ENCODE results near the gene WWOX.

Gene WWOX

DNA sequence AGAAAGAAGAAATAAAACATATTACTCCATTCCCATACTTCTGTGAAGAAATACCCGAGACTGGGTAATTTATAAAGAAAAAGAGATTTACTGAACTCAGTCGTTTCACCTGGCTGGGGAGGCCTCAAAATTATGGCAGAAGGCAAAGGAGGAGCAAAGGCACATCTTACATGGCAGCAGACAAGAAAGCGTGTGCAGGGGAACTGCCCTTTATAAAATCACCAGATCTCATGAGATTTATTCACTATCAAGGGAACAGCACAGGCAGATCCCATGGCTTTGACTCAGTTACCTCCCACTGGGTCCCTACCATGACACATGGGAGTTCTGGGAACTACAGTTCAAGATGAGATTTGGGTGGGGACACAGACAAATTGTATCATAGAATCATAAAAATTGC lies 365.4 kb downstream of the WWOX start:
- no peak for DNase-seq (ENCODE audit: low read depth, low spot score)

DNA sequence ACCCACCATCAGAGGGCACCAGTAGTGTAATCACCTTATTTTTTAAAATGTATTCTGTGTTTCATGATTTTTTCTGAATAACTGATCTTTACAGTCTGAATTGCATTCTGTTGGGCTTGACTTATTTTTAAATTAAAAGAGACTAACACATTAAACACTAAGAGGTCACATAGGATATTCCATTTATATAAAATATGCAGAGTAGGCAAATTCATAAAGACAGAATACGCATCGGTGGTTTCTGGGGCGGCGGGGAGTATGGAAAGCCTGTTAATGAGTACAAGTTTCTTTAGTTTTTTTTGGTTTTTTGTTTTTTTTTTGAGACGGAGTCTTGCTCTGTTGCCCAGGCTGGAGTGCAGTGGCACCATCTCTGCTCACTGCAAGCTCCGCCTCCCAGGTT lies 366.3 kb downstream of the WWOX start:
- DNase-seq (ENCODE audit: low read depth, low spot score), result no peak

DNA sequence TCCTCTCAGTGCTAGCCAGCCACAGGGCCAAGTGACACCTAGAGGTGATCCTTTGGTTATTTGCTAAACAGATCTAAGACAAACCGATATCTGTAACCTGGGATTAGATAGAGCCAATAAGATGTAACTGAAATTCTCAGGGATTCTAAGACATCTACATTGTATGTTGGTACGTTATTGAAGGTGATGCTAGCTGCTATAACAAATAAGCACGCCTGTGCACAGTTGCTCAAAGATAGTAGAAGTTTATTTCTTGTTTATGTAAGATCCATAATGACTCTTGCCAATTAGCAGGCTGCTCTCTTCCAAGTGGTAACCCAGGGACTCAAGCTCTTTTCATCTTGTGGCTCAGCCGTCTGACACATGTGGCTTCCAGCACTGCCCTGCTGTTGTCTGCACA lies 370.3 kb downstream of the WWOX start:
- no peak for DNase-seq (ENCODE audit: low read depth, low spot score)

DNA sequence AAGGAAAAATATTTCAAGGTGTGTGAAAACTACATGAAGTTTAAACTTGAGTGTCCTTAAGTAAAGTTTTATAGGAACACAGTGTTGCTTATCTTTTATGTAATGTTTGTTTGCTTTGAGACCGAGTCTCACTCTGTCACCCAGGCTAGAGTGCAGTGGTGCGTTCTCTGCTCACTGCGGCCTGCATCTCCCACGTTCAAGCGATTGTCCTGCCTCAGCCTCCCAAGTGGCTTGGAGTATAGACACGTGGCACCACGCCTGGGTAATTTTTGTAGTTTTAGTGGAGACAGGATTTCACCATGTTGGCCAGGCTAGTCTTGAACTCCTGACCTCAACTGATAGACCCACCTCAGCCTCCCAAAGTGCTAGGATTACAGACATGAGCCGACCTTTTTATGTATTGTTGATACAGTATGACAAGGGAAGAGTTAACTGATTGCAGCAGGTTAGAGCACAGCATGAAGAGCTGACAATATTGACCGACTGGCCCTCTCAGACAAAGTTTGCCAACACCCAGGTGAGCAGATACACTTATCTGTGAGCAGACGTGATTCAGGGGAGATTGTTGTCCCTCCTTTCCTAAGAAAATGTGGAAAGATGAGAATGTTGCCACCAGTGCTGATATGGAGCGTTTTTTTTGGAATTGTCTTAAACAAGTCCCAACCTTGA lies 373.7 kb downstream of the WWOX start:
- no peak for DNase-seq (ENCODE audit: low read depth, low spot score)

DNA sequence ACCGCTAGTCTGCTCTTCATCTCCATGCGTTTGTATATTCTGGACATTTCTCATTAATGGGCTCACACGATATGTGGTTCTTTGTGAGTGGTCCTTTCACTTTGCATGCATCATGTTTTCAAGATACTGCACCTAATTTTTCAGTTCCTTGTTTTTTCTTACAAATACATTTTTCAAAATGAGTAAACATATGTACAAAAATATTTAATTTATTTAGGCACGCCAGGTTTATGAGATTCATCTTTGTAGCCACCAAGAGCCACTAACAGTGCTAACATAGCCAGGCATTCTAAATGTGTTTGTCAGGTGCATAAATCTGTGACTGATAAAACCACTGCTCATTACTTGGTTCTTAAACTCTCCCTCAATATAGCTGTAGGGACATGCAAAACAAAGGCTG lies 375.3 kb downstream of the WWOX start:
- no peak for DNase-seq (ENCODE audit: low read depth, low spot score)

DNA sequence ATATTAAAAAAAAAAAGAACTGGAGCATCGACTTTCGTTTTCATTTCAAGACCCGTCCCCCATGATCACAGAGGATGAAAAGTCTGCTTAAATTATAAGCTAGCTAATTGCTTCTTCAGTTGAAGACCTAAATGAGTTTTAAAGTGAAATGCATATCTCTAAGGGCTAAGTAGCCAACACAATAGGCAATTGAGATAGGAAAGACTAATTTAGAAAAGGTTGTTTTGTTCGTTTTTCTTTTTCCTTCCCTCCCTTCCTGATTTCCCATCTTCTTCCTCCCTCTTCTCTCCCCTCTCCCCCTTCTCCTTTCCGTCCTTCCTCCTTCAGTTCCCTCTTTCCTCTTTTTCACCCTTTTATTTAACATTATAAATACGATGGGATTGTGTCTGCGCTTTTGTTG lies 377.2 kb downstream of the WWOX start:
- no peak for DNase-seq (ENCODE audit: low read depth, low spot score)

DNA sequence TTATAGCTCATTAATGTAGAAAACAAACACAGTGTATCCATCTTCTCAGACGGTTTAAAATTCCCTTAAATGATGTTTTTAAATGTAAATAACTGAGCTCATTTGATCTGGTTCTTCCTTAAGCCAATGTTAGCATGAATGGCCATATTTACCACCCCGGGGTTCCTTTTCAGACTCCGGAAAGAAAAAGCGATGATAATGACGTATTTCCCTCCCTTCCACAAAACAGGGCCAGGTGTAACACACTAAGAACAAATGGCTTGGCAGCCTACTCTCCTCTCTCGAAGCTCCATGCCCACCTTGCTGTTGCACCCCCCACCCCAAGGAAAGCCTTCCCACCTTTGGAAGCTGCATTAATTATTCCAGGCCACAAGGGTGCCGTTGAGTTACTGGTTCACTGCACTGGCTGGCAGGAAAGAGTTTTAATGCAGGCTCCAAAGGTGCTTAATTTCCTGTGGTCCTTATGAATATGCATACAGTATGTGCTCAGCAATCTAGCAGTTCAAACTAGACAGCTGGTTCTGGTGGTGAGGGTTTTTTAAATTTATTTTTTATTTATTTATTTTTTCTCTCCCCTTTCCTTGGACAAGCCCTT lies 378.9 kb downstream of the WWOX start:
- no peak for DNase-seq (ENCODE audit: low read depth, low spot score)

DNA sequence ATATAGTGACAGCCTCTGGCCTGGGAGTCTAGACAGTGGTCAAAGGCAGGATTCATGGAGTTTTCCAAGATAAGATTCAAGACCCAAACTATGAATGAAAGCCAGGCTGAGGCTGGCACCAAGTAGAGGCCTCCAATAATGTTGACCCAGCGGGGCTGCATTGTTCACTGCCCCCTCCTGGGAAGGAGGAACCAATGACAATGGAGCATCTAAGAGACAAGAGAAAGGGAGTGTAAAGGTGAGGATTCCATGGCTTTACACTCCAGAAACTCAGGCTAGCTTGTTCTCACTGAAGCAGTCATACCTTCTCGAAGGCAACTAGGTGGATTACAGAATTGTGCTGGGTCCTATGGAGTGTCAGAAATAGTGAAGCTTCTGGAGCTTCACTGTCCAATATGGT lies 380.3 kb downstream of the WWOX start:
- no peak for DNase-seq (ENCODE audit: low read depth, low spot score)

DNA sequence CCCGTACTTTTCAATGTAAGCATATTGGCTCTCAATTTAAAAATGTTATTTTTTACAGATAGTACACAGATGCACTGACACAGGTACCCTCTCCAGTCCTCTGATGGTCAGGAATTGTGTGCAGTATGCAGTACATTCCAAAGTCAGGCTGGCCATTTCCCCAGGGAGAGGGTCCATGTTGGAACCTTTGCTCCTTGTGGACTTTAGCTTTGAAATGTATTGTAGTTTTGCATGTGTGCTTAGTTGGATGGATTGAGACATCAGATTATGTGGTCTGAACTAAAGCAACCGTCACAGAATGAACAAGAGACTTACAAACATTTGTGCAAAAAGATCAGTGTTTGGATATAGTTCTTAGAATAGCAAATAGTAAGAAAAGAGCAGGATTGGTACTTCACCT lies 381.1 kb downstream of the WWOX start:
- DNase-seq (ENCODE audit: low read depth, low spot score), result no peak

DNA sequence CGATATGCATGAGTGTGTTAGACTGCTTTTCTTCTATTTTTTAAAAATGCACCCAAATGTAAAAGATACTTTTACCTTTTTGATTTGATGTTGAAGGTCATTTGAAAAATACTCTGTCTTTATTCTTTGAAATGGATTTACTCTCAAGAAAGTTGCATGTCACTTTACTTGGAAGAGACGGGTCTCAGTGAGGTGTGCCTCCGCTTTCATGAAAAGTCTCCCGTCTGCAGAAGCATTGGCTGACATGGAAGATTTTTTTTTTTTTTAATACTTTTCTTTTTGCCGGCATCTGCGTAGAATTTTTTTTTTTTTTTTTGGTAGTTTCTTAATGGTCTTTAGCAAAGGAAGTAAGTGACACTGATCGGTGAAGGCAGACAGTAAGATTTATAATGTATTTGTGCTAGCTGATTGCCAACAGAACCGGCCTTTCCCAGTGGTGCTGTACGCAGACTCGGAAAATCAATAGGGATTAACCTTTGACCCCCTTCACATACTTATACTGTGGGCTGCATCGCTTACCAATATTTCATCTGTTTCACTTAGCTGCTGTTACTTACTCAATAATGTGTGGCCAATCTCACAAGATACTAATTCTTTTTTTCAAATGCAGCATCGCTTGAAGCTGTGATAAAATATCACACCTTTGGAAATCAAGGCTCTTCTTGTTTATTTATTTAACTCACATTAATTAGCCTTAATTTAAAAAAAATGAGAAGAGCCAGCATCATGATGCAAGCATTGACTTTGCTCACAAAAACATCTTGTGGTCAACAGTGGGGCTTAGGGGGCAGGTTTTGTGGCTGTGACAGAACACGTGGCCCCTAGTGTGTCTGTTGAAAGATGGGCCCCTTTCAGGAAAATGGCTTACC lies 383.9 kb downstream of the WWOX start:
- DNase-seq (ENCODE audit: low read depth, low spot score), result no peak

DNA sequence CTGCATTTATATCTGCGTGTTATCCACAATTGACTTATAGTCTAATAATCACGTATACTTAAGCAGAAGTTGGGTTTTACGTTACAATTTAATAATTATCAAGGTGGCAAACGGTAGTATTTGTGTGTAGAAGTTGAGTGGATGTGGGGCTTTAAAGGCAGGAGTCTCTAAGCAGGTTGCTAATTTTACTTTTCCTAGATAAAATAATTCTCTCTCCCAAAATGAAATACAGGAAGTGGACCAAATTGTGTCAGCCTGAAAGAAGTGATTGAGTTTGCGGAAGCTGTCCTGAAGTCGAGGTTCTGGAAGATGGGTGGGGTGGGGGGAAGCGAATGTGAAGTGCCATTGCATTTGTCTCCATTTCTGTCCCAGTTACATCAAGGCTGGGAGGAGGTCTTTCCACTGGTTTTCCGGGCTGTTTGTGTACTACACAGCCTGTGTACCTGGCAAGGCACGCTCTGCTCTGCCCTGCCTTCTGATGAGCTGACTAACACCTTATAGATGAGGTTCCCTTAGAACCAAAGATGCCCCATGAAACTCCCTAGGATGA lies 385.1 kb downstream of the WWOX start:
- DNase-seq (ENCODE audit: low read depth, low spot score), result no peak

DNA sequence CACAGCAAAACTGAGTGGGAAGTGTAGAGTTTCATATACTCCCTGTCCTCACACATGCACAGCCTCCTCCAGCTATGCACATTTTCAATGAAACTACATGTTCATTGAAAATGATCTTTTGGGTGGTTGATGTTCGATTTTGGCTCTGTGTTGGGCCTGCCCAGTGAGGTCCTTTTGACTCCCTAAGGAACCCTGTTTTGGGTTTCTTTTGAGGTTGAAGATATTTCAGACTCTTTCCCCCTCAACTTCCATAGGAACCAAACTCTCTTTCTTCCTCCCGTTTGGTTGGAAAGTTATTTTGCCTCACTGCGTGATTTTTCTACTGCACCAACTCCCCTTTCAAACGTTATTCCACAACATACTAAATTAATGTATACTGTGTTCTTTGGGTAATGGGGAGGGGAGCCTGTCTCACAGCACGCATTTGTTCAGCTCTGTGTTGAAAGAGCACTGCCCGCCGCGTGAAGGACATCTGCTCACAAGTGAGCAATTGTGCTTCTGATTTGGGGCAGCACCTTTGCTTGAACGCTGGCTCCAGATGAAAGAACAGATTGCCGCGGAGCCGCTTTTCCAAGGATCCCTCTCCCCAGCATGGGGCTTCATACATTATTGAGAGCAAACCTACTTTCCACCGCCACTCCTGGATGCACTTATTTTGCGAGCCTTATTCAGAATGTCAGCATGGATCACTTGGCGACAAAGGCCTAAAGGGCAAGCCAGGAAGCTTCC lies 385.9 kb downstream of the WWOX start:
- no peak for DNase-seq (ENCODE audit: low read depth, low spot score)

DNA sequence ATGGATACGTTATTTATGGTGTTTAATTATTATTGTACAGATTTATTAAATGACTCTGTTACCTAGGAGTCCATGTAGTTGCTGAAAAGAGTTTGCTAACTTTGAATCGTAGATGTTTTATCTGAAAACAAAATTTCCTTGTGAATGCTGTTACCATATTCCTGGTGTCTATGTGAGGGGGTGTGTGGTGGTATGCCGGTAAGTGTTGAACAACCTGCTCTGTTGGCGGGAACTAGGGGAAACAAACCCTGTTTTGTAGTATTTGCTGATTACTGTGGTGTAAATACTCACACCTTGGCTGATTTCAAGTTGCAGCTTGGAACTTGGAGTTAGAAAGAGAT lies 386.4 kb downstream of the WWOX start:
- DNase-seq (ENCODE audit: low read depth, low spot score), result no peak

DNA sequence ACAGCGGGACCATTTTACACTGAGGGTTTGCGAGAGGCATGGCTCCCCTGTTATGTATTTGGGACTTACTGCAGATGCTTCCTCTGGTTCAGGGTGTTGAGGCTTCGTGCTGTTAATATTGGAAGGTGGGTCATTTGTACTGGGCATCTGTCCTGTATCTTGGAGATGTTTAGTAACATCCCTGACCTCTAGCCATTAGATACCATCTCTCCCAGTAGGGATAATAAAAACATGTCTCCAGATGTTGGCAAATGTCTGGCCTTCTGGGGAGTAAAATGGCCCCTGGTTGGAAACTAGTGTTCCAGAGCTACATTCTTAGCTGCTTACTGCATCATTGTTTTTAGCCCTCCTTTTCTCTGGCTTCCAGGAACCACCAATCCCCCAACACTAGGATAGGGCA lies 388.0 kb downstream of the WWOX start:
- no peak for DNase-seq (ENCODE audit: low read depth, low spot score)

DNA sequence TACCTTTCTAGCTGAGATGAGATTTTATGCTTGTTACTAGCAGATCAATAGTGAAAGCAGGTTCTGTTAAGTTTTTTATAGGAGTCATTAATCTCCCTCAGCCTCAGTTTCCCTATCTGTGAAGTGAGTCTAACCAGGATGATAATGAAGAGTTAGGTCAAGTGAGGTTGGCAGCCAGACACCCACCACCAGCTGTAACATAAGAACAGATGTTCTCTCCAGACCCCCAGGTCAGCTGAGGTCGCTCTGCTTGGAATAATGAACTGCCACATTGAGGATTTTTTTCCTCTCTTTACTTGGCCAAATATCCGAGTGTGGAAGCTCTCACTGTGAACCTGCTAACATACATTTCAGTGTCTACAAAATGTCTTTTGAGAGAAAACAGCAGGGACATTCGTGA lies 389.6 kb downstream of the WWOX start:
- DNase-seq (ENCODE audit: low read depth, low spot score), result no peak

DNA sequence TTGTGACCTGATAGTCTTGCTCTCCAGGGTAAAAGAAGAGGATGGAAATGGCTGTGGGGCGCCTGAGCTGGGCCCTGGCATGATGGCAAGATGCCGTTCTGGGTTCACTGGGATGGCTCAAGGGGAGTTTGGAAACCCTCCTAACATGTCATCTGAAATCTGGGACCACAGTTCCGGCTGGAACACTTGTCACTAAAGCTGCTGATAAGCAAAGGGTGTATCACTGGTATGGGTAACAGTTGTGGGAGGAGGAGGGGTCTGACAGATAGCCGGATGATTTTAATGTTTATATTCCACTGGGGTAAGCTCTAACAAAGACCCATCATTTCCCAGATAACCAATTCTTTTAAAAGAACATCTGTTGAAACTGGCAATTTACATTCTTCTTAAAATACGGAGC lies 390.2 kb downstream of the WWOX start:
- DNase-seq (ENCODE audit: low read depth, low spot score), result no peak

DNA sequence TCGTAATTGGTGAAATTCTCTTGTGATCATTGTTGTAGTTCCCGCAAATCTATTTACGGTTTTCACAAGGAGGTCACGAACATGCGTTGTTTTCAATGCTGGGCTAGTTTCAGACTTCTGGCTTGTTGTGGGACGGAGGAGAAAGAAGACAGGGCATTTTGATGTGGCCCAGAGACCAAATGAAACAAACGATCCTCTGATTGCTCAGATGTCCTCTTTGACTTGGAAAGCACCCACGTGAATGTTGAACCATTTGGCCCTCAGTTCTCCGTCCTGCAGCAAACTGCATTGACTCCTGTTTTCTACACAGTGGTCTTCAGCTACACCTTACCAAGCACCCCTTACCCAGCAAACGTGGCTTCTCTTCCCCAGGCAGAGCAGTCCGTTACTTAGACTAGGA lies 391.0 kb downstream of the WWOX start:
- no peak for DNase-seq (ENCODE audit: low read depth, low spot score)

DNA sequence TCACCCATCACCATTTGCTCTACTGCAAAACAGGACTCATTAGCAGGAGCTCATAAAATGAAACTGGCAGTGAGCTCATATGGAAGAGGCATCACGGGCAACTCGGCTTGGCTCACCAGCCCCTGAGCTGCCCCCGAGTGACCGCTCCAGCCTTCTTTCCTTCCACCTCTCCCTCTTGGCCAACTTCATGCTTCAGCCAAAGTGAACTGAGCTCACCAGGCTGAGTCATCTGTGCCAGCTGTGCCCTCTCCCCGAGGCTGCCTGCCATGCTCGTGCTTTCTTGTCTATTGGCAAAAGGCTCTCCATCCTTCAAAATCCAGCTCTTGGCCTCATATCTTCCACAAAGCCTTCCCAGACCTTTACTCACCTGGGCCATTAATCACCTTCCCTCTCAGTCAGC lies 391.4 kb downstream of the WWOX start:
- DNase-seq (ENCODE audit: low read depth, low spot score), result no peak

DNA sequence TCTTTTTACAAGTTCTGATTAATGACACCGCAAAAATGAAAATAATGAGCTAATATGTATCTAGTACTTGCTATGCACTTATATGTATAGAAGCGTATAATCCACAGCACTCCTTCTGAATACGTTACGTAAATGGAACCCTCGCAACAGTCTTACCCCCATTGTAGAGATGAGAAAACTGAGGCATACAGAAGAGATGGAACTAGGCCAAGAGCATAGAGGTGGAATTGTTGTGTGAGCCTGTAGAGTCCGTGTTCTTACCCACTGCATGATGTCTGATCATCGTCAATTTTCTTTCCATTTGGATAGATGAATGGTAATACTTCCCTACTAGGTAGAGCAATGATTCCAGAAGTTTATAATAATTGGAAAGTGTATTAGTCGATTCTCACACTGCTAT lies 394.1 kb downstream of the WWOX start:
- DNase-seq (ENCODE audit: low read depth, low spot score), result no peak

DNA sequence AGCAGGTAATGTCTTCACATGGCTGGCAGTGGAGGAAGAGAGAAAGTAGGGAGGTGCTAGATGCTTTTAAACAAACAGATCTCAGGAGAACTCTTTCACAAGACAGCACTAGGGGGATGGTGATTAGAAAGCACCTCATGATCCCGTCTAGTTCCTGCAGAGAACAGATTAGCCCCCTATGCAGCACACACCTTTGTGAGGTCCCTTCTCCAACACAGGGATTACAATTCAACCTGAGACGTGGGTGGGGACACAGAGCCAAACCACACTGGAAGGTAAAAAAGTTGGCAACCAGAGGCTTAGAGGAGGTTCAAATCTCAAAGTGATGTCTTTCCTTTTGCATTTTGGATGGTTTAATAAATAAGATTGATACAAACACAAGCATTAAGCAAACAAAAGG lies 394.7 kb downstream of the WWOX start:
- DNase-seq (ENCODE audit: low read depth, low spot score), result no peak

DNA sequence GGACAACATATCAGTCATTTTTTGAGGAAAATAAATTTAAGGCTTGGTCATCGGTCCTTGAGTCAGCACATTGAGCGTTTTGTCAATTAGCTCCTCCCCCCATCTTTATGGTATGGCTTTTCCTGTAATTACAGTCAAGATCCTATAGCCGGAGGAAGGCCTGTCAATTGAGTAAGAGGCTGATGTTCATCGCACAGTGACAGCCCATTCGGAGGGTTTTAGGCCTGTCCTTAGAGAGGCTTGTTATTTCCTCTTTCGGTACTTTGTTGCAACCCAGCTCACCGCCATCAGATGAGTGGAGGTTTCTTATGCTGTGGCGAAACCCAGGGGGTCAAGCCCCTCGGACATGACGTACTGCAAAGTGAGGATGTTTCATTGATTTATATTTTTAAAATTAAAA lies 395.2 kb downstream of the WWOX start:
- DNase-seq (ENCODE audit: low read depth, low spot score), result no peak

DNA sequence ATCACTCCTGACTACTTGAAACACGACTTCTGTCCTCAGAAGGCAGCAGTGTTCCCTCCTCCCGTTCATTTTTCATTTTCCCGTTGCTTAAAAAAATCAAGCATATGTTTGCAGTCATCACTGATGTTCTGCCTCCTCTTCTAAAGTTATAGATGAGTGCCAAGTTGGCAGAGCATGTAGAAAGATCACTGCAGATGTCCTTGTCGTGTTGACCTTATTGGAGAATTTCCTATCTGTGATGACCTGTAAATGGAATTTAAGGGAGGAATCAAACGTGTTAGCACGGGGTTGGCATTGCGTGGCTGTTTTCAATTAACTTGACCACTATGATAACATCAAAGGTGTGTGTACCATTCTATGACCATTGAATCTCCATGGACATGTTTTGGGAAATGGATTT lies 396.7 kb downstream of the WWOX start:
- no peak for DNase-seq (ENCODE audit: low read depth, low spot score)
